T1000 (cell line): Measurements from ENCODE around the gene SSX2IP.
"Not testable (repeated sequence)": the region's sequence is repeated elsewhere in the genome, so short reads cannot be mapped to it uniquely, and the experiment has no call there.

Experiments
- DNase-seq: peaks from one replicate; lab custom pipeline; 2025; ENCODE audit warnings: mixed read lengths; lab: John Stamatoyannopoulos, UW

SSX2IP gene

GRCh38 chr1:84619383-84620102 lies 70.7 kb downstream of the SSX2IP start:
- no peak for DNase-seq

- DNase-seq = no peak
Measured at GRCh38 chr1:84617349-84617748, 72.9 kb downstream of the SSX2IP start.

- DNase-seq = no peak
Measured at GRCh38 chr1:84615790-84616189, 74.5 kb downstream of the SSX2IP start.

- no peak for DNase-seq
Measured at GRCh38 chr1:84613887-84614286, 76.4 kb downstream of the SSX2IP start.

GRCh38 chr1:84613026-84613425 lies 77.2 kb downstream of the SSX2IP start:
- no peak for DNase-seq

GRCh38 chr1:84611796-84612195 lies 78.5 kb downstream of the SSX2IP start:
- no peak for DNase-seq

- no peak for DNase-seq
Measured at GRCh38 chr1:84611091-84611490, 79.2 kb downstream of the SSX2IP start.

- DNase-seq = no peak
Measured at GRCh38 chr1:84606977-84607376, 83.3 kb downstream of the SSX2IP start.

GRCh38 chr1:84605157-84605556 lies 85.1 kb downstream of the SSX2IP start:
- DNase-seq = no peak

- DNase-seq = peak; percentile 84
Measured at GRCh38 chr1:84603941-84604830, 86.1 kb downstream of the SSX2IP start.

- DNase-seq = no peak
Measured at GRCh38 chr1:84603223-84603622, 87.0 kb downstream of the SSX2IP start.

GRCh38 chr1:84600796-84601195 lies 89.5 kb downstream of the SSX2IP start:
- DNase-seq = no peak

GRCh38 chr1:84598846-84599741 lies 91.2 kb downstream of the SSX2IP start:
- peak; percentile 10 for DNase-seq

- no peak for DNase-seq
Measured at GRCh38 chr1:84598418-84598817, 91.8 kb downstream of the SSX2IP start.

GRCh38 chr1:84597011-84597410 lies 93.2 kb downstream of the SSX2IP start:
- no peak for DNase-seq

GRCh38 chr1:84594959-84595358 lies 95.3 kb downstream of the SSX2IP start:
- DNase-seq = not testable (repeated sequence)
